Kidney epithelial cell (primary cell): Measurements from ENCODE around the gene CFAP92. TPM values are rescaled to one million over a fixed set of nuclear protein-coding genes. Genes with fewer than 3 reads are reported as not detected.
"Not testable (repeated sequence)": the region's sequence is repeated elsewhere in the genome, so short reads cannot be mapped to it uniquely, and the experiment has no call there.

Experiments
- DNase-seq: peaks from one replicate; pipeline ENCODE4 v3.0.0-alpha.2; 2010; ENCODE audit warnings: low read depth
- H3K27me3 ChIP-seq: 2 replicates; pipeline ENCODE4 v1.6.0; 2011; ENCODE audit warnings: low read length; ENCODE audit not compliant: control insufficient read depth, insufficient read depth
- H3K36me3 ChIP-seq: 2 replicates; pipeline ENCODE4 v1.5.1; 2011; ENCODE audit warnings: low read length; ENCODE audit not compliant: control insufficient read depth, insufficient read depth
- H3K4me3 ChIP-seq: 2 replicates; pipeline ENCODE4 v1.5.1; 2011; ENCODE audit warnings: low read depth, mild to moderate bottlenecking, control low read depth, low read length
- total RNA-seq: library from RNA; depleted of rRNA; stranded (reverse); fragments of >200 nt; gene quantifications from 2 replicates; pipeline ENCODE4 v1.2.3, GENCODE V29; 2015
- TF ChIP-seq, protein P1 (sequence below): IDR thresholded peaks from 2 replicates; pipeline ENCODE4 v1.5.1; 2011; ENCODE audit warnings: mild to moderate bottlenecking, moderate library complexity, low read length, control low read depth, inconsistent platforms; ENCODE audit not compliant: insufficient read depth, poor library complexity, severe bottlenecking

CFAP92 gene
- total RNA-seq, 1 donor from 2014 or later, result 0.50 TPM

DNA sequence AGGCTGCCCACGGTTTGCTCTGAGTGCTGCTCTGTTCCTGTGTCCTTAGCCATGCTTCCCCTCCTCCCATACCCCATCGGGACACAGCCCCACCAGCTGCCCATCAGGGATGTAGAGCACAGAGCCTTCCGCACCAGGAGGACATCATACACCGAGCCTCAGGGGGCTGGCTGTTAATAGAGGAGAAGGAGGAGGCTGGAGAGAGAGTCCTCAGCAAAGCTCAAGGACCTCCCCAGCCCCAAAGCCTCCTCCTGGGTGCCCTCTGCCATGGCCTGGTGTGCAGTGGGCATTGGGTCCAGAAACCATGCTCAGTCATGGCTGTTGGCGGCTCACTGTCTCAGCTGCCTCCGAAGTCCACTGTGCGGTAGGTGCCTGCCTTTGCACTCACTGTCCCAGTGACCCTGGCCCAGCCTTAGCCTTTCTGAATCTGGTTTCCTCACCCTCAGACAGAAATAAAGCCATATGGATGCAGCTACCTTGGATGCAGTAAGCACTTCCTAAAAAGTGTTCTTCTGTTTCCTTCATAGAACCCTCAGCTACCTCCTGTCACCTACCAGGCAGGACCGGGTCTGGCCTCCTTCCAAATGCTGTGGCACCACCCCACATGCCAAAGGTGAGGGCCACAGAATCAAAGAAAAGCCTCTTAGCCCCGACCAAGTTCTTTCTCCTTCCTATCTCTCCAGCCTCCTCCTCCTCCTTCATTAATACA, 60.5 kb downstream of the CFAP92 start:
- Histone ChIP-seq H3K36me3 (no peaks in the 10 kb centered on the region), H3K4me3 (no peak overlapping the region), H3K27me3 (peaks cover 8% of the 10 kb centered on the region)
- no peak for DNase-seq
- TF ChIP-seq, protein P1, sequence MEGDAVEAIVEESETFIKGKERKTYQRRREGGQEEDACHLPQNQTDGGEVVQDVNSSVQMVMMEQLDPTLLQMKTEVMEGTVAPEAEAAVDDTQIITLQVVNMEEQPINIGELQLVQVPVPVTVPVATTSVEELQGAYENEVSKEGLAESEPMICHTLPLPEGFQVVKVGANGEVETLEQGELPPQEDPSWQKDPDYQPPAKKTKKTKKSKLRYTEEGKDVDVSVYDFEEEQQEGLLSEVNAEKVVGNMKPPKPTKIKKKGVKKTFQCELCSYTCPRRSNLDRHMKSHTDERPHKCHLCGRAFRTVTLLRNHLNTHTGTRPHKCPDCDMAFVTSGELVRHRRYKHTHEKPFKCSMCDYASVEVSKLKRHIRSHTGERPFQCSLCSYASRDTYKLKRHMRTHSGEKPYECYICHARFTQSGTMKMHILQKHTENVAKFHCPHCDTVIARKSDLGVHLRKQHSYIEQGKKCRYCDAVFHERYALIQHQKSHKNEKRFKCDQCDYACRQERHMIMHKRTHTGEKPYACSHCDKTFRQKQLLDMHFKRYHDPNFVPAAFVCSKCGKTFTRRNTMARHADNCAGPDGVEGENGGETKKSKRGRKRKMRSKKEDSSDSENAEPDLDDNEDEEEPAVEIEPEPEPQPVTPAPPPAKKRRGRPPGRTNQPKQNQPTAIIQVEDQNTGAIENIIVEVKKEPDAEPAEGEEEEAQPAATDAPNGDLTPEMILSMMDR, result no peak

DNA sequence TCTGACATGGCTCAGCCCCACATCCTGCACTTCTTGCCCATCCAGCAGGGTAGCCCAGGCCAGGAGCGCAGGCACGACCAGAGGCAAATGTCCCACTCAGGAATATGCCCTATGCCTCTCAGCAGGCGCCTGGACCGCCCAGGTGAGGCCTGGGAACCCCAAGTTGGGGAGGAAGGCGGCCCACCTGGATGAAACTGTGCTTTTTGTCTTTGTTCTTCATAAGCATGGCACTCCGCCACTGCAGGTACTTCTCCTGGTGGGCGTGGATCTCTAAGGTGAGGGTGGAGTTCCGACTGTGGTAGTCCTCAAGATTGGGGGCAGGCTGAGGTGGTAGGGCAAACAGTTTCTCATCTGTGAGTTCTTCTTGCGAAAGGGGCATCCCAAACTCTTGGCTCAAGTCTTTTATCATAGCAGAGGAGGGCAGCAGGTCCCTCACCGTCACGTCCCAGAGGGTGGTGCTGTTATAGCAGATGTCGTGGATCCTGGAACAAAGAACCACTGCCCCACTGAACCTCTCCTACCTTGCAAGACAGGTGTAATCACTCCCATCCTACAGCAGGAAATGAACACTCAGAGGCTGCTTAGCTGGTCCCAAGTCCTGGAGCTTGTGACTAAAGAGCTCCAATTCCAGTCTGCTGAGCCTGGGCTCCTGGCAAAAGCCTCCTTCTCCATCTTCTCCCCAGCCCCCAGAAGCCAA, 61.2 kb downstream of the CFAP92 start:
- Histone ChIP-seq H3K27me3 (peaks cover 8% of the 10 kb centered on the region), H3K4me3 (no peak overlapping the region), H3K36me3 (no peaks in the 10 kb centered on the region)
- TF ChIP-seq, protein P1, result no peak
- DNase-seq, result no peak

DNA sequence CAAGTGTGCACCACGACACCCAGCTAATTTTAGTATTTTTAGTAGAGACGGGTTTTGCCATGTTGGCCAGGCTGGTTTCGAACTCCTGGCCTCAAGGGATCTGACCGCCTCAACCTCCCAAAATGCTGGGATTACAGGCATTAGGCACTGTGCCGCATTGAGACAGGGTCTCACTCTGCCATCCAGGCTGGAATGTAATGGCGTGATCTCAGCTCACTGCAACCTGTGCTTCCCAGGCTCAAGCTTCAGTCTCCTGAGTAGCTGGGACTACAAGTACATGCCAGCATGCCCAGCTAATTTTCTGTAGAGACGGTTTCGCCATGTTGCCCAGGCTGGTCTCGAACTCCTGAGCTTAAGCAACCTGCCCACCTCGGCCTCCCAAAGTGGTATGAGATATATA, 62.8 kb downstream of the CFAP92 start:
- TF ChIP-seq, protein P1, result no peak
- H3K4me3 ChIP-seq, result no peak overlapping the region
- H3K27me3 ChIP-seq, result peaks cover 8% of the 10 kb centered on the region
- DNase-seq, result no peak
- no peaks in the 10 kb centered on the region for H3K36me3 ChIP-seq

DNA sequence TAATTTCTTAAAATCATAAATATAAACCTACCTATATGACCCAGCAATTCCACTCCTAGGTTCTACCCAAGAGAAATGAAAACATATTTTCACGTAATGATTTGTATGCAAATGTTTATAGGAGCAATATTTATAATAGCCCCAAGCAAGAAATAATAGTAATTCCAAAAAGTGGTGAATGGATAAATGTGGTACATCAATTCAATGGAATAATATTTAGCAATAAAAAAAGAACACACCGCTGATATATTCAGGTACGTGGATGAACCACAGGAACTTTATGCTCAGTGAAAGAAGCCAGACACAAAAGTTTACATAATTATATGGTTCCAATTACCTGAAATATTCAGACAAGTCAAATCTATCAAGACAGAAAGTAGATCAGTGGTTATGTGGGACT, 64.5 kb downstream of the CFAP92 start:
- TF ChIP-seq, protein P1, result no peak
- no peak for DNase-seq
- Histone ChIP-seq H3K36me3 (no peaks in the 10 kb centered on the region), H3K4me3 (no peak overlapping the region), H3K27me3 (peaks cover 4% of the 10 kb centered on the region)

DNA sequence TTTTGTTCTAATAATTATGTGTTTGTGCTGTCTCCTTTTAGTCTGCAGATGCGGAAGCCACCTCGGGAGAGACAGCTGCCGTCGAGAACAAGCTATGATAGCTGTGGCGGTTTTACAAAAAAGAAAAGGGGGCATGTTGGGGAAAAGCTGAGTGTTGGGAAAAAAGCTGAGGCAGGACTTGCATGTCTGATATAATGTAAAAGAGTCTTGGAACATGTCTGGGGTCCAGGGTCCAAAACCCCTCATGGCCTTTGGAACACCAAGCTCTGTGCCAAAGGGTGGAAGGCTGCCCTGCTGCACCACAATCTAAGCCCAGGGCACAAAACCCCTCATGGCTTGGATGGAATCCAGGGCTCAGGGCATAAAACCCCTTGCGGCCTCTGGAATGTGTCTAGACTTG, 69.9 kb downstream of the CFAP92 start:
- H3K36me3 ChIP-seq, H3K4me3 ChIP-seq, H3K27me3 ChIP-seq, DNase-seq: not testable (repeated sequence)

DNA sequence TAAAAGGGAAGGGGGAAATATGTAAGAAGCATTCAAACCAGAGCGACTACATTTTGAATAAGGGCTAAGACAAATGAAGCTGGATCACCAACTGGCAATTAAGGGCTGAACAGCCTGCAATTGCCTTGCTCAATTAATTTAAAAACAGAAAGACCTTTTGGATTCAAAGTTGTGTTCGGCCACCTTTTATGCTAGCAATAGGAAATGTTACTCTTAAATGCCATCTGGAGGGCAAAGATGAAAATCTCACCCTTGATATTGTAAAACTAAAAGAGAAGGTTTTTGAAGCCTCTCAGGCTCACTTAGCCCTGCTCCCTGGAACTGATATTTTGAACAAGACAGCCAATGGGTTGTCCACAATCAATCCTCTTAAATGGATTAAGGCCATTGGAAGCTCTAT, 70.3 kb downstream of the CFAP92 start:
- no peaks in the 10 kb centered on the region for H3K36me3 ChIP-seq
- no peaks in the 10 kb centered on the region for H3K27me3 ChIP-seq
- no peak for DNase-seq
- TF ChIP-seq, protein P1, result no peak
- H3K4me3 ChIP-seq, result no peak overlapping the region
